H9 (cell line): ENCODE measurements around the gene PARP12. TPM values are rescaled to one million over a fixed set of nuclear protein-coding genes. Genes with fewer than 3 reads are reported as not detected.

Experiments
- DNase-seq: peaks from one replicate; pipeline ENCODE4 v3.0.0-alpha.2; 2017
- H2AFZ ChIP-seq: one replicate; pipeline ENCODE4 v1.6.1; 2013; ENCODE audit warnings: mild to moderate bottlenecking, low read length, control low read depth, moderate library complexity
- H2AK5ac ChIP-seq: 2 replicates; pipeline ENCODE4 v1.6.1; 2013; ENCODE audit warnings: low read length, control low read depth, mixed read lengths; ENCODE audit not compliant: insufficient read length
- H2BK120ac ChIP-seq: one replicate; pipeline ENCODE4 v1.6.1; 2013; ENCODE audit warnings: low read depth, mild to moderate bottlenecking, low read length, control low read depth, inconsistent platforms; ENCODE audit not compliant: poor library complexity, severe bottlenecking
- H2BK12ac ChIP-seq: 2 replicates; pipeline ENCODE4 v1.6.1; 2013; ENCODE audit warnings: low read length, control low read depth, mixed read lengths, low read depth; ENCODE audit not compliant: insufficient read length
- H2BK15ac ChIP-seq: 2 replicates; pipeline ENCODE4 v1.6.1; 2013; ENCODE audit warnings: low read depth, low read length, control low read depth
- H2BK20ac ChIP-seq: one replicate; pipeline ENCODE4 v1.6.1; 2013; ENCODE audit warnings: low read depth, mild to moderate bottlenecking, low read length, control low read depth, inconsistent platforms; ENCODE audit not compliant: poor library complexity, severe bottlenecking
- H2BK5ac ChIP-seq: 2 replicates; pipeline ENCODE4 v1.6.1; 2013; ENCODE audit warnings: low read length, control low read depth, mixed read lengths; ENCODE audit not compliant: insufficient read length
- H3K14ac ChIP-seq: 2 replicates; pipeline ENCODE4 v1.6.1; 2013; ENCODE audit warnings: low read length, control low read depth; ENCODE audit not compliant: insufficient read depth
- H3K18ac ChIP-seq: 2 replicates; pipeline ENCODE4 v1.6.1; 2013; ENCODE audit warnings: low read depth, mild to moderate bottlenecking, mixed read lengths, low read length, control low read depth; ENCODE audit not compliant: insufficient read length
- H3K23ac ChIP-seq: 2 replicates; pipeline ENCODE4 v1.6.1; 2013; ENCODE audit warnings: low read length, control low read depth, mixed read lengths, low read depth; ENCODE audit not compliant: insufficient read length
- H3K23me2 ChIP-seq: 2 replicates; pipeline ENCODE4 v1.6.1; 2013; ENCODE audit warnings: low read depth, mild to moderate bottlenecking, mixed read lengths, low read length, control low read depth; ENCODE audit not compliant: insufficient read length, poor library complexity, severe bottlenecking
- H3K27ac ChIP-seq: 2 replicates; pipeline ENCODE4 v1.5.1; 2013; ENCODE audit warnings: low read length, control low read depth, mixed read lengths, low read depth; ENCODE audit not compliant: insufficient read length
- H3K27me3 ChIP-seq: 2 replicates; pipeline ENCODE4 v1.6.1; 2013; ENCODE audit warnings: low read length, control low read depth, inconsistent platforms; ENCODE audit not compliant: insufficient read depth
- H3K4ac ChIP-seq: 2 replicates; pipeline ENCODE4 v1.6.1; 2013; ENCODE audit warnings: low read depth, mild to moderate bottlenecking, control low read depth, inconsistent platforms, low read length, moderate library complexity
- H3K4me1 ChIP-seq: 2 replicates; pipeline ENCODE4 v1.6.1; 2013; ENCODE audit warnings: low read length, control low read depth, inconsistent platforms; ENCODE audit not compliant: insufficient read depth
- H3K4me2 ChIP-seq: 2 replicates; pipeline ENCODE4 v1.6.1; 2013; ENCODE audit warnings: low read length, control low read depth, mixed read lengths; ENCODE audit not compliant: insufficient read length, insufficient read depth
- H3K56ac ChIP-seq: 2 replicates; pipeline ENCODE4 v1.6.1; 2013; ENCODE audit warnings: low read depth, mild to moderate bottlenecking, mixed read lengths, low read length, control low read depth; ENCODE audit not compliant: insufficient read length
- H3K79me1 ChIP-seq: 2 replicates; pipeline ENCODE4 v1.6.1; 2013; ENCODE audit warnings: low read depth, mild to moderate bottlenecking, moderate library complexity, low read length, control low read depth, inconsistent platforms; ENCODE audit not compliant: insufficient read depth, poor library complexity, severe bottlenecking
- H3K79me2 ChIP-seq: 2 replicates; pipeline ENCODE4 v1.6.1; 2013; ENCODE audit warnings: low read length, control low read depth, inconsistent platforms; ENCODE audit not compliant: insufficient read depth
- H3K9ac ChIP-seq: 2 replicates; pipeline ENCODE4 v1.6.1; 2013; ENCODE audit warnings: low read length, control low read depth, mixed read lengths; ENCODE audit not compliant: insufficient read length; ENCODE audit errors: extremely low read depth
- H3K9me3 ChIP-seq: one replicate; pipeline ENCODE4 v1.6.1; 2013; ENCODE audit warnings: low read depth, low read length, inconsistent platforms; ENCODE audit not compliant: control insufficient read depth
- H3T11ph ChIP-seq: one replicate; pipeline ENCODE4 v1.6.1; 2013; ENCODE audit warnings: mild to moderate bottlenecking, low read length, control low read depth, inconsistent platforms
- H4K20me1 ChIP-seq: one replicate; pipeline ENCODE4 v1.6.1; 2013; ENCODE audit not compliant: control insufficient read depth, insufficient read length, insufficient read depth
- H4K5ac ChIP-seq: 2 replicates; pipeline ENCODE4 v1.6.1; 2013; ENCODE audit warnings: low read depth, mild to moderate bottlenecking, mixed read lengths, low read length, control low read depth; ENCODE audit not compliant: insufficient read length
- H4K8ac ChIP-seq: replicated peaks from 2 replicates; pipeline ENCODE4 v1.6.1; 2013; ENCODE audit warnings: low read length, control low read depth, mixed read lengths, low read depth; ENCODE audit not compliant: insufficient read length
- H4K91ac ChIP-seq: 2 replicates; pipeline ENCODE4 v1.6.1; 2013; ENCODE audit warnings: low read depth, mild to moderate bottlenecking, moderate library complexity, mixed read lengths, low read length, control low read depth; ENCODE audit not compliant: insufficient read length
- H3K27ac Mint-ChIP-seq, 3 experiments: 2 replicates in 2 of 3; 3 replicates in 1 of 3; pipeline ENCODE4 v1.8.0; 2020 to 2021; ENCODE audit warnings: mixed read lengths in 3 of 3, mild to moderate bottlenecking in 1 of 3, moderate library complexity in 1 of 3
- H3K27me3 Mint-ChIP-seq: 2 replicates; pipeline ENCODE4 v1.8.0; 2021; ENCODE audit warnings: low read depth, mild to moderate bottlenecking, moderate library complexity, mixed read lengths
- H3K36me3 Mint-ChIP-seq, 3 experiments: 2 replicates in 2 of 3; 3 replicates in 1 of 3; pipeline ENCODE4 v1.8.0; 2020 to 2021; ENCODE audit warnings: low read depth in 3 of 3, mixed read lengths in 3 of 3; ENCODE audit not compliant: insufficient read depth in 1 of 3
- H3K4me1 Mint-ChIP-seq, 2 experiments: 2 replicates each; pipeline ENCODE4 v1.8.0; 2020; ENCODE audit warnings: mixed read lengths in 2 of 2
- H3K4me3 Mint-ChIP-seq, 2 experiments: 2 replicates in 1 of 2; 3 replicates in 1 of 2; pipeline ENCODE4 v1.8.0; 2020 to 2021; ENCODE audit warnings: mild to moderate bottlenecking in 2 of 2, mixed read lengths in 2 of 2, moderate library complexity in 1 of 2
- H3K9me3 Mint-ChIP-seq, 2 experiments: 2 replicates in 1 of 2; 3 replicates in 1 of 2; pipeline ENCODE4 v1.8.0; 2020; ENCODE audit warnings: mild to moderate bottlenecking in 2 of 2, mixed read lengths in 2 of 2, moderate library complexity in 1 of 2
- CTCF ChIP-seq: fragments of 200-600 bp; sonication (generic); conservative IDR thresholded peaks from 3 replicates; pipeline ENCODE4 v1.8.0; 2021; ENCODE audit warnings: antibody characterized with exemption, mild to moderate bottlenecking
- WGBS: extraction: QIAGEN DNeasy Blood & Tissue Kit; methylation state at CpG from one replicate; pipeline ENCODE4 v1.1.7; 2013; ENCODE audit warnings: missing lambda C conversion rate, low lambda C conversion rate, mixed read lengths; ENCODE audit not compliant: insufficient read length; ENCODE audit errors: extremely low coverage; 5-methylcytosine and 5-hydroxymethylcytosine counted together
- total RNA-seq: library from RNA; stranded (reverse); gene quantifications from 2 replicates; pipeline ENCODE4 v1.2.1, GENCODE V29; 2021

The PARP12 gene
- total RNA-seq, 1 experiment from 2014 or later: 11.8 TPM

GRCh38 chr7:140026935-140027334 is 35.8 kb downstream of the PARP12 start:
- Histone ChIP-seq H2BK20ac (no peak overlapping the region), H3K27ac (no peak overlapping the region), H4K5ac (no peak overlapping the region), H3K23ac (no peak overlapping the region), H3K9ac (no peak overlapping the region), H2AFZ (no peak overlapping the region), H3K79me1 (no peaks in the 10 kb centered on the region), H4K91ac (no peak overlapping the region), H3K56ac (no peak overlapping the region), H2AK5ac (no peak overlapping the region), H3K4me2 (no peak overlapping the region), H2BK120ac (no peak overlapping the region), H3K18ac (no peak overlapping the region), H3K23me2 (no peaks in the 10 kb centered on the region), H3K27me3 (no peaks in the 10 kb centered on the region), H3K4me1 (no peaks in the 10 kb centered on the region), H2BK12ac (no peak overlapping the region), H3T11ph (no peak overlapping the region), H3K9me3 (no peaks in the 10 kb centered on the region), H4K20me1 (no peaks in the 10 kb centered on the region), H2BK5ac (no peak overlapping the region), H2BK15ac (no peak overlapping the region), H3K14ac (no peak overlapping the region), H3K4ac (no peak overlapping the region), H4K8ac (no peak overlapping the region), H3K79me2 (no peaks in the 10 kb centered on the region)
- Mint-ChIP-seq H3K4me1 (no peaks in the 10 kb centered on the region), H3K4me3 (no peak overlapping the region), H3K36me3 (peaks cover 0 to 4% (median 0%) of the 10 kb centered on the region in 3 experiments; a peak in 1 of 7 replicates), H3K9me3 (no peaks in the 10 kb centered on the region), H3K27ac (no peak overlapping the region), H3K27me3 (no peaks in the 10 kb centered on the region)
- no CpG with 5 or more reads among the region's 9 CpGs for WGBS
- DNase-seq: no peak
- TF ChIP-seq CTCF: no peak
